NCI-H2227 (cell line): ENCODE measurements around the gene SPEG.

Experiments
- DNase-seq: peaks from one replicate; lab custom pipeline; 2025; ENCODE audit not compliant: unreplicated experiment; lab: John Stamatoyannopoulos, UW

Gene SPEG

GRCh38 chr2:219475697-219476651, 41.3 kb downstream of the SPEG start:
- DNase-seq = peak; percentile 79

- DNase-seq = peak; percentile 62
Measured at GRCh38 chr2:219476652-219477151, 42.1 kb downstream of the SPEG start.

GRCh38 chr2:219477179-219477578, 42.5 kb downstream of the SPEG start:
- DNase-seq = no peak

- no peak for DNase-seq
Measured at GRCh38 chr2:219477815-219478214, 43.2 kb downstream of the SPEG start.

- DNase-seq = no peak
Measured at GRCh38 chr2:219478916-219479315, 44.3 kb downstream of the SPEG start.

- no peak for DNase-seq
Measured at GRCh38 chr2:219480004-219480403, 45.4 kb downstream of the SPEG start.

GRCh38 chr2:219482674-219483405, 48.2 kb downstream of the SPEG start:
- no peak for DNase-seq

GRCh38 chr2:219483451-219484342, 49.1 kb downstream of the SPEG start:
- no peak for DNase-seq

- no peak for DNase-seq
Measured at GRCh38 chr2:219484343-219485200, 49.9 kb downstream of the SPEG start.

GRCh38 chr2:219485201-219485580, 50.5 kb downstream of the SPEG start:
- DNase-seq = no peak

- peak; percentile 45 for DNase-seq
Measured at GRCh38 chr2:219486380-219486959, 51.8 kb downstream of the SPEG start.

GRCh38 chr2:219488149-219488843, 53.7 kb downstream of the SPEG start:
- DNase-seq = no peak

GRCh38 chr2:219488844-219489194, 54.2 kb downstream of the SPEG start:
- no peak for DNase-seq

- DNase-seq = no peak
Measured at GRCh38 chr2:219489315-219489714, 54.7 kb downstream of the SPEG start.

GRCh38 chr2:219490186-219490585, 55.5 kb downstream of the SPEG start:
- DNase-seq = no peak

- DNase-seq = no peak
Measured at GRCh38 chr2:219490600-219491130, 56.0 kb downstream of the SPEG start.

GRCh38 chr2:219491278-219491963, 56.8 kb downstream of the SPEG start:
- DNase-seq = no peak

- DNase-seq = no peak
Measured at GRCh38 chr2:219492575-219492974, 57.9 kb downstream of the SPEG start.
